Measurements from ENCODE around the gene USP24. TPM values are rescaled to one million over a fixed set of nuclear protein-coding genes. Genes with fewer than 3 reads are reported as not detected.

USP24 gene
- total and polyA plus RNA-seq, 2 donors (not counting 3 experiments of a cell fraction or from before 2014, with no cell fraction given), result 8.2 to 30.0 TPM

- Histone ChIP-seq H3K4me2 (ENCODE audit: insufficient read depth, low read length) (no peak overlapping the region), H3K4me3 (replicated peaks in 1 of 3; ENCODE audit: insufficient read depth in 1 of 3, low read depth in 1 of 3, low read length in 3 of 3) (no peak overlapping the region), H3K27me3 (ENCODE audit: control insufficient read depth in 2 of 2, insufficient read depth in 2 of 2, low read length in 2 of 2) (no peaks in the 10 kb centered on the region), H3K27ac (ENCODE audit: insufficient read depth, low read depth, low read length) (no peak overlapping the region), H3K79me2 (ENCODE audit: control insufficient read depth, insufficient read depth, low read length) (no peaks in the 10 kb centered on the region), H3K9ac (replicated peaks; ENCODE audit: extremely low read depth, insufficient read depth, low read length) (no peak overlapping the region), H3K4me1 (ENCODE audit: control insufficient read depth, extremely low read depth, insufficient read depth, low read length) (no peaks in the 10 kb centered on the region), H4K20me1 (replicated peaks; ENCODE audit: control insufficient read depth, extremely low read depth, insufficient read depth, low read length) (no peaks in the 10 kb centered on the region), H2AFZ (ENCODE audit: low read depth, low read length) (no peak overlapping the region), H3K36me3 (ENCODE audit: control insufficient read depth in 2 of 2, extremely low read depth in 1 of 2, insufficient read depth in 2 of 2, low read length in 2 of 2) (peaks cover 0 to 6% of the 10 kb centered on the region in 2 experiments), H3K9me3 (replicated peaks; ENCODE audit: control insufficient read depth, insufficient read depth, low read length) (no peaks in the 10 kb centered on the region), H3K9me1 (replicated peaks; ENCODE audit: control insufficient read depth, extremely low read depth, insufficient read depth, low read length) (no peaks in the 10 kb centered on the region)
- no peak for TF ChIP-seq MYC (IDR thresholded peaks at IDR 0.05; ENCODE audit: low read depth, low read length)
- TF ChIP-seq, protein P1, sequence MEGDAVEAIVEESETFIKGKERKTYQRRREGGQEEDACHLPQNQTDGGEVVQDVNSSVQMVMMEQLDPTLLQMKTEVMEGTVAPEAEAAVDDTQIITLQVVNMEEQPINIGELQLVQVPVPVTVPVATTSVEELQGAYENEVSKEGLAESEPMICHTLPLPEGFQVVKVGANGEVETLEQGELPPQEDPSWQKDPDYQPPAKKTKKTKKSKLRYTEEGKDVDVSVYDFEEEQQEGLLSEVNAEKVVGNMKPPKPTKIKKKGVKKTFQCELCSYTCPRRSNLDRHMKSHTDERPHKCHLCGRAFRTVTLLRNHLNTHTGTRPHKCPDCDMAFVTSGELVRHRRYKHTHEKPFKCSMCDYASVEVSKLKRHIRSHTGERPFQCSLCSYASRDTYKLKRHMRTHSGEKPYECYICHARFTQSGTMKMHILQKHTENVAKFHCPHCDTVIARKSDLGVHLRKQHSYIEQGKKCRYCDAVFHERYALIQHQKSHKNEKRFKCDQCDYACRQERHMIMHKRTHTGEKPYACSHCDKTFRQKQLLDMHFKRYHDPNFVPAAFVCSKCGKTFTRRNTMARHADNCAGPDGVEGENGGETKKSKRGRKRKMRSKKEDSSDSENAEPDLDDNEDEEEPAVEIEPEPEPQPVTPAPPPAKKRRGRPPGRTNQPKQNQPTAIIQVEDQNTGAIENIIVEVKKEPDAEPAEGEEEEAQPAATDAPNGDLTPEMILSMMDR (IDR thresholded peaks at IDR 0.05; ENCODE audit: extremely low read depth in 1 of 2, insufficient read depth in 1 of 2, low read depth in 1 of 2, low read length in 2 of 2), result peak in 1 of 2 donors; percentile 39
- intact Hi-C loops (cut with micrococcal nuclease), result no loop called here
- dilution Hi-C loops (cut with MboI; ENCODE audit: extremely low pct_ligation_motif_present, low sequenced_read_pairs), result no loop called here
- no peak for FAIRE-seq
- no TSS peak for BruUV-seq (replicated peaks)
- ChIA-PET POLR2A (interaction anchor here (0.5 kb wide), 1 partner anchor 113 kb away, joined by 3 read pairs; no protein-coding TSS in a partner anchor), CTCF (no interaction called here)
- DNase-seq (ENCODE audit: low read depth, low spot score), result no peak
These were observed 151.0 kb downstream of the USP24 start for GRCh38 chr1:55064071-55064581.

DNA sequence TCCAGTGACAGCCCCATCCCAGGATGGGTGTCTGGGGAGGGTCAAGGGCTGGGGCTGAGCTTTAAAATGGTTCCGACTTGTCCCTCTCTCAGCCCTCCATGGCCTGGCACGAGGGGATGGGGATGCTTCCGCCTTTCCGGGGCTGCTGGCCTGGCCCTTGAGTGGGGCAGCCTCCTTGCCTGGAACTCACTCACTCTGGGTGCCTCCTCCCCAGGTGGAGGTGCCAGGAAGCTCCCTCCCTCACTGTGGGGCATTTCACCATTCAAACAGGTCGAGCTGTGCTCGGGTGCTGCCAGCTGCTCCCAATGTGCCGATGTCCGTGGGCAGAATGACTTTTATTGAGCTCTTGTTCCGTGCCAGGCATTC, 151.6 kb downstream of the USP24 start:
- CTCF ChIA-PET, result no interaction called here
- FAIRE-seq (no peak), DNase-seq (ENCODE audit: low read depth, low spot score) (no peak)
- no peak overlapping the region for H3K9ac ChIP-seq (replicated peaks; ENCODE audit: extremely low read depth, insufficient read depth, low read length)
- no peaks in the 10 kb centered on the region for H3K9me3 ChIP-seq (replicated peaks; ENCODE audit: control insufficient read depth, insufficient read depth, low read length)
- H4K20me1 ChIP-seq (replicated peaks; ENCODE audit: control insufficient read depth, extremely low read depth, insufficient read depth, low read length), result no peaks in the 10 kb centered on the region
- H3K4me1 ChIP-seq (ENCODE audit: control insufficient read depth, extremely low read depth, insufficient read depth, low read length), result no peaks in the 10 kb centered on the region
- TF ChIP-seq JUN (IDR thresholded peaks at IDR 0.05; ENCODE audit: borderline replicate concordance, insufficient read depth, insufficient read length, low read depth), result no peak
- no peak for TF ChIP-seq POLR2A (IDR thresholded peaks at IDR 0.05; ENCODE audit: low read depth, low read length)
- no peak for TF ChIP-seq GATA2 (IDR thresholded peaks at IDR 0.05; ENCODE audit: insufficient read depth, insufficient read length, low read depth, low read length)
- no peak for TF ChIP-seq EZH2 (IDR thresholded peaks at IDR 0.05; ENCODE audit: borderline replicate concordance, low read depth, low read length, severe bottlenecking)
- no peak for TF ChIP-seq FOS (IDR thresholded peaks at IDR 0.05; ENCODE audit: borderline replicate concordance, insufficient read depth, low read length)
- TF ChIP-seq, protein P2, sequence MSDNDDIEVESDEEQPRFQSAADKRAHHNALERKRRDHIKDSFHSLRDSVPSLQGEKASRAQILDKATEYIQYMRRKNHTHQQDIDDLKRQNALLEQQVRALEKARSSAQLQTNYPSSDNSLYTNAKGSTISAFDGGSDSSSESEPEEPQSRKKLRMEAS (IDR thresholded peaks at IDR 0.05; ENCODE audit: insufficient read depth, insufficient read length), result no peak
- TF ChIP-seq POLR2AphosphoS5 (IDR thresholded peaks at IDR 0.05; ENCODE audit: insufficient read depth, low read depth, low read length), result no peak
- TF ChIP-seq MYC (IDR thresholded peaks at IDR 0.05; ENCODE audit: low read depth, low read length), result no peak
- TF ChIP-seq, protein P1 (IDR thresholded peaks at IDR 0.05; ENCODE audit: extremely low read depth in 1 of 2, insufficient read depth in 1 of 2, low read depth in 1 of 2, low read length in 2 of 2), result no peak
- H2AFZ ChIP-seq (ENCODE audit: low read depth, low read length), result no peak overlapping the region
- H3K4me2 ChIP-seq (ENCODE audit: insufficient read depth, low read length), result no peak overlapping the region
- no peak overlapping the region for H3K4me3 ChIP-seq (replicated peaks in 1 of 3; ENCODE audit: insufficient read depth in 1 of 3, low read depth in 1 of 3, low read length in 3 of 3)
- no peaks in the 10 kb centered on the region for H3K27me3 ChIP-seq (ENCODE audit: control insufficient read depth in 2 of 2, insufficient read depth in 2 of 2, low read length in 2 of 2)
- no TSS peak for BruUV-seq (replicated peaks)
- no peaks in the 10 kb centered on the region for H3K9me1 ChIP-seq (replicated peaks; ENCODE audit: control insufficient read depth, extremely low read depth, insufficient read depth, low read length)
- dilution Hi-C loops (cut with MboI; ENCODE audit: extremely low pct_ligation_motif_present, low sequenced_read_pairs), result no loop called here
- POLR2A ChIA-PET, result interaction anchor here (0.5 kb wide), 1 partner anchor 113 kb away, joined by 3 read pairs; no protein-coding TSS in a partner anchor
- no peak overlapping the region for H3K27ac ChIP-seq (ENCODE audit: insufficient read depth, low read depth, low read length)
- intact Hi-C loops (cut with micrococcal nuclease), result no loop called here
- H3K36me3 ChIP-seq (ENCODE audit: control insufficient read depth in 2 of 2, extremely low read depth in 1 of 2, insufficient read depth in 2 of 2, low read length in 2 of 2), result peaks cover 0 to 6% of the 10 kb centered on the region in 2 experiments
- H3K79me2 ChIP-seq (ENCODE audit: control insufficient read depth, insufficient read depth, low read length), result no peaks in the 10 kb centered on the region

All from endothelial cell of umbilical vein (primary cell).